ENCODE results near the gene DPH7. TPM values are rescaled to one million over a fixed set of nuclear protein-coding genes. Genes with fewer than 3 reads are reported as not detected.
"Not testable (repeated sequence)": the region's sequence is repeated elsewhere in the genome, so short reads cannot be mapped to it uniquely, and the experiment has no call there.

Gene DPH7
- total and polyA plus RNA-seq, 2 experiments from 2014 or later: 28.3 to 36.9 TPM

GRCh38 chr9:137511758-137512463, 66.8 kb downstream of the DPH7 start:
- 79% methylated on average over 25 of the region's 25 CpGs for WGBS (ENCODE audit: low lambda C conversion rate, missing lambda C conversion rate)
- Histone ChIP-seq H3K27me3 (no peaks in the 10 kb centered on the region), H3K9me3 (ENCODE audit: low read depth) (no peaks in the 10 kb centered on the region), H3K4me3 (no peak overlapping the region), H4K20me1 (ENCODE audit: insufficient read depth, poor library complexity, severe bottlenecking) (no peaks in the 10 kb centered on the region), H3K4me2 (no peak overlapping the region), H3K79me2 (no peaks in the 10 kb centered on the region), H2AFZ (no peak overlapping the region), H3K4me1 (ENCODE audit: insufficient read depth) (no peaks in the 10 kb centered on the region), H3K36me3 (replicated peaks; ENCODE audit: insufficient read depth, low read depth) (no peaks in the 10 kb centered on the region), H3K9me2 (replicated peaks; ENCODE audit: insufficient read depth) (no peaks in the 10 kb centered on the region), H3K27ac (peak overlapping the region; percentile 34)
- TF ChIP-seq EZH2 (IDR thresholded peaks at IDR 0.05; ENCODE audit: borderline replicate concordance): no peak
- no peak for TF ChIP-seq CTCF (IDR thresholded peaks at IDR 0.05; ENCODE audit: poor library complexity)
- TF ChIP-seq EZH2phosphoT487 (IDR thresholded peaks at IDR 0.05; ENCODE audit: low read depth, severe bottlenecking, unreplicated experiment): peak; percentile 90
- DNase-seq (ENCODE audit: low spot score): peak; percentile 78

- not testable (repeated sequence) for DNase-seq (ENCODE audit: low spot score); H3K4me2 ChIP-seq; H3K4me3 ChIP-seq; H3K27me3 ChIP-seq; H3K9me2 ChIP-seq (replicated peaks; ENCODE audit: insufficient read depth); H4K20me1 ChIP-seq (ENCODE audit: insufficient read depth, poor library complexity, severe bottlenecking); H3K36me3 ChIP-seq (replicated peaks; ENCODE audit: insufficient read depth, low read depth); H3K79me2 ChIP-seq; H2AFZ ChIP-seq; H3K4me1 ChIP-seq (ENCODE audit: insufficient read depth); H3K9me3 ChIP-seq (ENCODE audit: low read depth); H3K27ac ChIP-seq
- 97% methylated on average over 17 of the region's 22 CpGs for WGBS (ENCODE audit: low lambda C conversion rate, missing lambda C conversion rate)
Measured at GRCh38 chr9:137511126-137511525, 67.6 kb downstream of the DPH7 start.

- no peaks in the 10 kb centered on the region for H3K4me1 ChIP-seq (ENCODE audit: insufficient read depth)
- no peaks in the 10 kb centered on the region for H3K9me3 ChIP-seq (ENCODE audit: low read depth)
- no peaks in the 10 kb centered on the region for H3K9me2 ChIP-seq (replicated peaks; ENCODE audit: insufficient read depth)
- no peak overlapping the region for H2AFZ ChIP-seq
- WGBS (ENCODE audit: low lambda C conversion rate, missing lambda C conversion rate): 98% methylated on average over 14 of the region's 14 CpGs
- no peak for TF ChIP-seq EZH2phosphoT487 (IDR thresholded peaks at IDR 0.05; ENCODE audit: low read depth, severe bottlenecking, unreplicated experiment)
- TF ChIP-seq CTCF (IDR thresholded peaks at IDR 0.05; ENCODE audit: poor library complexity): no peak
- DNase-seq (ENCODE audit: low spot score): no peak
- H4K20me1 ChIP-seq (ENCODE audit: insufficient read depth, poor library complexity, severe bottlenecking): no peaks in the 10 kb centered on the region
- no peaks in the 10 kb centered on the region for H3K79me2 ChIP-seq
- H3K27ac ChIP-seq: no peak overlapping the region
- H3K27me3 ChIP-seq: no peaks in the 10 kb centered on the region
- H3K4me2 ChIP-seq: no peak overlapping the region
- no peak overlapping the region for H3K4me3 ChIP-seq
- no peaks in the 10 kb centered on the region for H3K36me3 ChIP-seq (replicated peaks; ENCODE audit: insufficient read depth, low read depth)
Measured at GRCh38 chr9:137509198-137509597, 69.5 kb downstream of the DPH7 start.

GRCh38 chr9:137506702-137507171, 72.0 kb downstream of the DPH7 start:
- no peak overlapping the region for H3K4me3 ChIP-seq
- no peaks in the 10 kb centered on the region for H3K9me2 ChIP-seq (replicated peaks; ENCODE audit: insufficient read depth)
- no peaks in the 10 kb centered on the region for H3K4me1 ChIP-seq (ENCODE audit: insufficient read depth)
- no peak overlapping the region for H3K4me2 ChIP-seq
- H3K9me3 ChIP-seq (ENCODE audit: low read depth): no peaks in the 10 kb centered on the region
- H2AFZ ChIP-seq: no peak overlapping the region
- DNase-seq (ENCODE audit: low spot score): no peak
- no peaks in the 10 kb centered on the region for H3K27me3 ChIP-seq
- H3K27ac ChIP-seq: no peak overlapping the region
- no peaks in the 10 kb centered on the region for H3K36me3 ChIP-seq (replicated peaks; ENCODE audit: insufficient read depth, low read depth)
- H3K79me2 ChIP-seq: no peaks in the 10 kb centered on the region
- no peaks in the 10 kb centered on the region for H4K20me1 ChIP-seq (ENCODE audit: insufficient read depth, poor library complexity, severe bottlenecking)
- WGBS (ENCODE audit: low lambda C conversion rate, missing lambda C conversion rate): 94% methylated on average over 26 of the region's 26 CpGs
- TF ChIP-seq EZH2phosphoT487 (IDR thresholded peaks at IDR 0.05; ENCODE audit: low read depth, severe bottlenecking, unreplicated experiment): no peak
- TF ChIP-seq EZH2 (IDR thresholded peaks at IDR 0.05; ENCODE audit: borderline replicate concordance): no peak
- no peak for TF ChIP-seq CTCF (IDR thresholded peaks at IDR 0.05; ENCODE audit: poor library complexity)

Measured in hepatocyte (in vitro differentiated cells).